ENCODE results near the gene DOCK1. TPM values are rescaled to one million over a fixed set of nuclear protein-coding genes. Genes with fewer than 3 reads are reported as not detected.

The DOCK1 gene
- polyA plus RNA-seq, 1 of the 3 experiments (the other 2 are of a cell fraction): 15.5 TPM

- TF ChIP-seq CTCF (IDR thresholded peaks at IDR 0.05): no peak
- TF ChIP-seq RFX5 (IDR thresholded peaks at IDR 0.05; ENCODE audit: low read length): no peak
- TF ChIP-seq RXRA (IDR thresholded peaks at IDR 0.05; ENCODE audit: borderline replicate concordance, low read depth): no peak
- TF ChIP-seq JUND (IDR thresholded peaks at IDR 0.05): no peak
- no peak for TF ChIP-seq IRF3 (IDR thresholded peaks at IDR 0.05; ENCODE audit: low read depth, low read length)
- TF ChIP-seq USF1 (IDR thresholded peaks at IDR 0.05; ENCODE audit: borderline replicate concordance, low read depth): no peak
- no peak for TF ChIP-seq ELF1 (IDR thresholded peaks at IDR 0.05)
- TF ChIP-seq POLR2AphosphoS5 (IDR thresholded peaks at IDR 0.05; ENCODE audit: low read depth, low read length): no peak
Observed at GRCh38 chr10:127012769-127013152, 107.5 kb downstream of the DOCK1 start (continued).

- Histone ChIP-seq H3K27ac (ENCODE audit: low read depth in 2 of 2, low read length in 1 of 2) (no peak overlapping the region), H2AFZ (ENCODE audit: low read depth) (no peak overlapping the region), H3K79me2 (ENCODE audit: insufficient read depth) (no peaks in the 10 kb centered on the region), H4K20me1 (ENCODE audit: insufficient read depth) (no peaks in the 10 kb centered on the region), H3K4me2 (no peak overlapping the region), H3K9ac (no peak overlapping the region), H3K36me3 (replicated peaks in 1 of 2; ENCODE audit: control insufficient read depth in 1 of 2, insufficient read depth in 2 of 2, low read length in 1 of 2) (peaks cover 14 to 22% of the 10 kb centered on the region in 2 experiments), H3K27me3 (ENCODE audit: insufficient read depth) (no peaks in the 10 kb centered on the region), H3K9me2 (no peaks in the 10 kb centered on the region), H3K4me3 (ENCODE audit: low read depth in 2 of 2, low read length in 1 of 2) (no peak overlapping the region), H3K4me1 (ENCODE audit: control insufficient read depth in 1 of 2, insufficient read depth in 2 of 2, low read depth in 1 of 2, low read length in 1 of 2) (peaks cover 0 to 9% of the 10 kb centered on the region in 2 experiments; a peak in 1 of 4 replicates), H3F3A (replicated peaks; ENCODE audit: insufficient read depth) (no peaks in the 10 kb centered on the region), H3K9me3 (no peaks in the 10 kb centered on the region)
- ChIA-PET POLR2A (no interaction called here), CTCF (no interaction called here)
- whole genome bisulfite sequencing (ENCODE audit: low lambda C conversion rate): 90% methylated on average over 9 of the region's 9 CpGs
- no peak for TF ChIP-seq PBX3 (IDR thresholded peaks at IDR 0.05)
- no peak for TF ChIP-seq USF2 (IDR thresholded peaks at IDR 0.05; ENCODE audit: borderline replicate concordance, low read depth, low read length)
- TF ChIP-seq SIN3A (IDR thresholded peaks at IDR 0.05; ENCODE audit: borderline replicate concordance, low read depth, low read length): no peak
- no peak for TF ChIP-seq USF1 (IDR thresholded peaks at IDR 0.05; ENCODE audit: borderline replicate concordance, low read depth)
- TF ChIP-seq CHD2 (IDR thresholded peaks at IDR 0.05; ENCODE audit: low read length, partially characterized antibody): no peak
- TF ChIP-seq MAX (IDR thresholded peaks at IDR 0.05; ENCODE audit: low read depth): no peak
- TF ChIP-seq RCOR1 (IDR thresholded peaks at IDR 0.05; ENCODE audit: low read length): no peak
- TF ChIP-seq IRF3 (IDR thresholded peaks at IDR 0.05; ENCODE audit: low read depth, low read length): no peak
- no peak for TF ChIP-seq GABPA (IDR thresholded peaks at IDR 0.05; ENCODE audit: low read depth)
- no peak for TF ChIP-seq TAF1 (IDR thresholded peaks at IDR 0.05; ENCODE audit: borderline replicate concordance, low read depth, low read length)
- no peak for TF ChIP-seq FOSL2 (IDR thresholded peaks at IDR 0.05; ENCODE audit: borderline replicate concordance, low read depth)
- no peak for TF ChIP-seq RAD21 (IDR thresholded peaks at IDR 0.05; ENCODE audit: low read length)
- TF ChIP-seq EP300 (IDR thresholded peaks at IDR 0.05; ENCODE audit: borderline replicate concordance in 1 of 2, low read depth in 1 of 2, low read length in 1 of 2): no peak
- no peak for TF ChIP-seq MEF2A (IDR thresholded peaks at IDR 0.05; ENCODE audit: borderline replicate concordance, low read depth)
- DNase-seq: no peak
Observed at GRCh38 chr10:127013211-127013656, 108.0 kb downstream of the DOCK1 start.

Data from SK-N-SH (cell line).